ENCODE measurements around the gene CFAP46. TPM values are rescaled to one million over a fixed set of nuclear protein-coding genes. Genes with fewer than 3 reads are reported as not detected.

Gene CFAP46
- total RNA-seq, 1 donor from 2014 or later = 10.9 TPM

- no peaks in the 10 kb centered on the region for H3K9me3 Mint-ChIP-seq
- no peak overlapping the region for H3K4me3 Mint-ChIP-seq
- H3K4me1 Mint-ChIP-seq (ENCODE audit: unreplicated experiment) = no peaks in the 10 kb centered on the region
- TF ChIP-seq CTCF (conservative IDR thresholded peaks at IDR 0.05) = no peak
- no peak overlapping the region for H3K27ac Mint-ChIP-seq
- DNase-seq (ENCODE audit: extremely low spot score, unreplicated experiment) = no peak
- no peaks in the 10 kb centered on the region for H3K36me3 Mint-ChIP-seq
- no peaks in the 10 kb centered on the region for H3K27me3 Mint-ChIP-seq
These were observed 24.1 kb downstream of the CFAP46 start for GRCh38 chr10:132918264-132918616.

GRCh38 chr10:132916956-132917666 lies 25.3 kb downstream of the CFAP46 start:
- Mint-ChIP-seq H3K36me3 (no peaks in the 10 kb centered on the region), H3K4me3 (no peak overlapping the region), H3K4me1 (ENCODE audit: unreplicated experiment) (no peaks in the 10 kb centered on the region), H3K27ac (no peak overlapping the region), H3K27me3 (no peaks in the 10 kb centered on the region), H3K9me3 (no peaks in the 10 kb centered on the region)
- TF ChIP-seq CTCF (conservative IDR thresholded peaks at IDR 0.05) = no peak
- DNase-seq (ENCODE audit: extremely low spot score, unreplicated experiment) = no peak

GRCh38 chr10:132916421-132916841 lies 25.9 kb downstream of the CFAP46 start:
- H3K4me3 Mint-ChIP-seq = no peak overlapping the region
- no peaks in the 10 kb centered on the region for H3K27me3 Mint-ChIP-seq
- no peak for DNase-seq (ENCODE audit: extremely low spot score, unreplicated experiment)
- H3K4me1 Mint-ChIP-seq (ENCODE audit: unreplicated experiment) = peaks cover 5% of the 10 kb centered on the region
- H3K36me3 Mint-ChIP-seq = no peaks in the 10 kb centered on the region
- TF ChIP-seq CTCF (conservative IDR thresholded peaks at IDR 0.05) = no peak
- H3K9me3 Mint-ChIP-seq = no peaks in the 10 kb centered on the region
- no peak overlapping the region for H3K27ac Mint-ChIP-seq

- TF ChIP-seq CTCF (conservative IDR thresholded peaks at IDR 0.05) = no peak
- H3K36me3 Mint-ChIP-seq = no peaks in the 10 kb centered on the region
- H3K4me3 Mint-ChIP-seq = no peak overlapping the region
- peaks cover 5% of the 10 kb centered on the region for H3K4me1 Mint-ChIP-seq (ENCODE audit: unreplicated experiment)
- no peak for DNase-seq (ENCODE audit: extremely low spot score, unreplicated experiment)
- no peaks in the 10 kb centered on the region for H3K9me3 Mint-ChIP-seq
- no peak overlapping the region for H3K27ac Mint-ChIP-seq
- H3K27me3 Mint-ChIP-seq = no peaks in the 10 kb centered on the region
These were observed 27.0 kb downstream of the CFAP46 start for GRCh38 chr10:132915411-132915810.

DNA sequence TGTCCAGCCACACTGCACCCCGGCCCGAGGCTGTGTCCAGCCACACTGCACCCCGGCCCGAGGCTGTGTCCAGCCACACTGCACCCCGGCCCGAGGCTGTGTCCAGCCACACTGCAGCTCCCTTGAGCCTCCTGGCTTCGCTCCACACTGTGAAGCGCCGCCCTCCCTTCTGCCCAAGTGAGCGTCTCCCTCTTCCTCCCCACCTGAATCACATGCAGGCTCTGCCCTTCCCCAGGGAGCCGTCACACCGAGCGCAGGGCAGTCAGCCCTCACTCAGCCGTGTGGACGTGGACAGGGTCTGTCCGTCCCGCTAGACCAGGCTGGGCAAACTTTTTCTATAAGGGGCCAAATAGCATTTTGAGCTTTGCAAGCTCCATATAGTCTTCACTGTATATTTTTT lies 27.6 kb downstream of the CFAP46 start:
- no peaks in the 10 kb centered on the region for H3K27me3 Mint-ChIP-seq
- no peak for TF ChIP-seq CTCF (conservative IDR thresholded peaks at IDR 0.05)
- no peaks in the 10 kb centered on the region for H3K36me3 Mint-ChIP-seq
- H3K9me3 Mint-ChIP-seq = no peaks in the 10 kb centered on the region
- H3K4me3 Mint-ChIP-seq = no peak overlapping the region
- peaks cover 5% of the 10 kb centered on the region for H3K4me1 Mint-ChIP-seq (ENCODE audit: unreplicated experiment)
- no peak for DNase-seq (ENCODE audit: extremely low spot score, unreplicated experiment)
- no peak overlapping the region for H3K27ac Mint-ChIP-seq

All from type B pancreatic cell (in vitro differentiated cells).